ENCODE results near the gene FEN1. TPM values are rescaled to one million over a fixed set of nuclear protein-coding genes. Genes with fewer than 3 reads are reported as not detected.

FEN1 gene
- polyA plus RNA-seq, 1 experiment: 13.2 TPM

DNA sequence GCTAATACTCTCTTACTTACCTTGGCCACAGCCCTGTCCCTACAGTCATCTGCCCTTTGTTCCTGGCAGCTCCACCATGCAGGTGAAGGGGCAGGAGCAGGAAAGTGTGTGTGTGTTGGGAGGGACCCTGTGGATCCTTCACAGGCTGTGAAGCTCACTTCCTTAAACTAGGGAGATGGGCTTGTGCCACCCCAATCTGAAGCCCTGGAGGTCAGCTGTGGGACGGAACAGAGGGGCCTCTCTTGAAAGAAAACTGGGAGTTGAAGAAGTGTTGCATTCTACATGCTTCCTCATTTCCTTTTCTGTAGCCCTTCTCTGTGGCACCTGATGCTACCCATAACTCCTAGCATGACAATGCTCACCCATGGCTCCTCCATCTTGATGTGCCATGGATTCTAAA is 12.4 kb downstream of the FEN1 start:
- Histone ChIP-seq H3K4me3 (ENCODE audit: low read depth, low read length) (no peak overlapping the region), H3K36me3 (ENCODE audit: control insufficient read depth, insufficient read depth, low read length) (peaks cover 17% of the 10 kb centered on the region), H3K27me3 (ENCODE audit: control insufficient read depth, insufficient read depth, low read length) (no peaks in the 10 kb centered on the region)
- ChIA-PET POLR2A (no interaction called here), CTCF (interaction anchor here (1.2 to 3.8 kb wide), 3 partner anchors 8 to 303 kb away, joined by 3 to 32 read pairs (median 7); no protein-coding TSS in a partner anchor)
- DNase-seq (ENCODE audit: low read depth): no peak
- TF ChIP-seq CTCF (IDR thresholded peaks at IDR 0.05; ENCODE audit: insufficient read depth, low read depth, low read length): no peak

- Histone ChIP-seq H3K27me3 (ENCODE audit: control insufficient read depth, insufficient read depth, low read length) (no peaks in the 10 kb centered on the region), H3K36me3 (ENCODE audit: control insufficient read depth, insufficient read depth, low read length) (peaks cover 26% of the 10 kb centered on the region), H3K4me3 (ENCODE audit: low read depth, low read length) (no peak overlapping the region)
- no peak for DNase-seq (ENCODE audit: low read depth)
- TF ChIP-seq CTCF (IDR thresholded peaks at IDR 0.05; ENCODE audit: insufficient read depth, low read depth, low read length): no peak
- CTCF ChIA-PET: interaction anchor here (0.6 to 3.8 kb wide), 3 partner anchors 10 to 301 kb away, joined by 3 to 32 read pairs (median 7); no protein-coding TSS in a partner anchor
- POLR2A ChIA-PET: interaction anchor here (0.6 kb wide), 1 partner anchor 155 kb away, joined by 3 read pairs; no protein-coding TSS in a partner anchor
Measured at GRCh38 chr11:61806785-61807184, 14.1 kb downstream of the FEN1 start.

- H3K36me3 ChIP-seq (ENCODE audit: control insufficient read depth, insufficient read depth, low read length): peaks cover 27% of the 10 kb centered on the region
- ChIA-PET POLR2A (no interaction called here), CTCF (interaction anchor here (0.6 kb wide), 1 partner anchor 63 kb away, joined by 4 read pairs; no protein-coding TSS in a partner anchor)
- no peak overlapping the region for H3K4me3 ChIP-seq (ENCODE audit: low read depth, low read length)
- DNase-seq (ENCODE audit: low read depth): no peak
- TF ChIP-seq CTCF (IDR thresholded peaks at IDR 0.05; ENCODE audit: insufficient read depth, low read depth, low read length): no peak
- H3K27me3 ChIP-seq (ENCODE audit: control insufficient read depth, insufficient read depth, low read length): no peaks in the 10 kb centered on the region
Measured at GRCh38 chr11:61810671-61811175, 18.0 kb downstream of the FEN1 start.

DNA sequence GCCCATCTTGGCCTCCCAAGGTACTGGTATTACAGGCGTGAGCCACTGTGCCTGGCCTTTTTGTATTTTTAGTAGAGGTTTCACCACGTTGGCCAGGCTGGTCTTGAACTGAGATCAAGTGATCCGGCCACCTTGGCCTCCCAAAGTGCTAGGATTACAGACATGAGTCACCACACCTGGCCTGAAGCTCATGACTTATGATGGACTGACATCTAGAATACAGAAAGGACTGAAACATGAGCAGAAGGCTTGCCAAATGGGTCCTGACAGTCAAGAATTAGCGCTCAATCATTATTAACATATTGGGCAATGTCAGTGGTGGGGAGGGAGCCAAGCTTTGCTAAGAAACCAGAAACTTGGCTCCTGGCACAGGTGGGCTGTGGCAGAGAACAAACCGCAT is 19.1 kb downstream of the FEN1 start:
- TF ChIP-seq CTCF (IDR thresholded peaks at IDR 0.05; ENCODE audit: insufficient read depth, low read depth, low read length): no peak
- no peaks in the 10 kb centered on the region for H3K27me3 ChIP-seq (ENCODE audit: control insufficient read depth, insufficient read depth, low read length)
- H3K4me3 ChIP-seq (ENCODE audit: low read depth, low read length): no peak overlapping the region
- DNase-seq (ENCODE audit: low read depth): no peak
- CTCF ChIA-PET: interaction anchor here (0.6 to 1.9 kb wide), 3 partner anchors 10 to 21 kb away, joined by 3 to 6 read pairs (median 4); no protein-coding TSS in a partner anchor
- H3K36me3 ChIP-seq (ENCODE audit: control insufficient read depth, insufficient read depth, low read length): peaks cover 21% of the 10 kb centered on the region
- POLR2A ChIA-PET: no interaction called here

DNA sequence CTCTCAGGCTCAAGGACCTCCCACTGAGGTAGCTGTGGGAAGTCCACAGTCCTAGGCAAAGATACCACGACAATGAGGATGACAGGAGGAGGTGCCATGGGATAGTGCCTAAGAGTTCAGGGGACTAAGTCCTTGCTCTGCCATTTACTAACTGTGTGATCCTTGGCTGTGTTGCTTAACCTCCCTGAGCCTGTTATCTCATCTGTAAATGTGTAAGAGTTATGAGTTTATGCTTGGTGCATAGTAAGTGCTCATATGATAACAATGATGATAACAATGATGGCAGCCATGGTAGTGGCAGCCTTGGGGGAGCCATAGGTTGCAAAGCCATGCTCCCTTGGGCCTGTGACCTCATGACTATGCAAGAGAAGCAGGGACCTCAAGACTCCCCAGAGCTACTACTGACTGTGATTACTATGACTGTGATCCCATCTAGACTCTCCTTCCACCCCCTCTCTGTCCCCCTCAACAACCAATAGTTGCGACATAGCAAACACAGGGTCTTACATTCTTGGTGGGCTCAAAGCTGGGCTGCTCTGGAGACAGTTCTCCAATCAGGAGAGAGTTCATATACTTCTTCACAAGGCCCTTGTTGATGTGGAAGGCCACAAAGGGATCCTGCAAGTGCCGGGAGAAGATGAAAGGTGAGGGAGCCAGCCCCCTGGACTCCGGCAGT is 20.2 kb downstream of the FEN1 start:
- TF ChIP-seq CTCF (IDR thresholded peaks at IDR 0.05; ENCODE audit: insufficient read depth, low read depth, low read length): no peak
- ChIA-PET POLR2A (no interaction called here), CTCF (interaction anchor here (1.9 kb wide), 1 partner anchor 16 kb away, joined by 6 read pairs; no protein-coding TSS in a partner anchor)

More for the DNA sequence above, 20.2 kb downstream of the FEN1 start:
- Histone ChIP-seq H3K4me3 (ENCODE audit: low read depth, low read length) (no peak overlapping the region), H3K27me3 (ENCODE audit: control insufficient read depth, insufficient read depth, low read length) (no peaks in the 10 kb centered on the region), H3K36me3 (ENCODE audit: control insufficient read depth, insufficient read depth, low read length) (peaks cover 21% of the 10 kb centered on the region)
- no peak for DNase-seq (ENCODE audit: low read depth)
